Activated B cell treated with CpG ODN at 0.5 μM for 24 hours (primary cell): ENCODE measurements around the gene CD63. TPM values are rescaled to one million over a fixed set of nuclear protein-coding genes. Genes with fewer than 3 reads are reported as not detected.
A peak's percentile ranks its signal among the peaks of the same experiment; 100 is the strongest.
"Not testable (repeated sequence)": the region's sequence is repeated elsewhere in the genome, so short reads cannot be mapped to it uniquely, and the experiment has no call there.

ENCODE experiments used
- ATAC-seq: fragments of 200-7000 bp; cut with Tn5 transposase; one replicate; pipeline ENCODE4 v1.10.0; 2021; ENCODE audit warnings: low read depth, mild to moderate bottlenecking, moderate library complexity
- CTCF ChIA-PET: fragments of 350-600 bp; sonication (Branson Sonifier 250); formaldehyde crosslinking; loops from one replicate; lab custom pipeline; 2021; ENCODE audit warnings: antibody characterized with exemption; lab: Charles Lee
- POLR2A ChIA-PET: fragments of 350-600 bp; sonication (Branson Sonifier 250); formaldehyde crosslinking; loops from one replicate; lab custom pipeline; 2021; ENCODE audit warnings: antibody characterized with exemption; lab: Charles Lee
- DNase-seq: peaks from one replicate; pipeline ENCODE4 v3.0.0; 2022
- H3K27ac Mint-ChIP-seq: one replicate; pipeline ENCODE4 v1.8.0; 2020; ENCODE audit warnings: mixed read lengths
- H3K27me3 Mint-ChIP-seq: one replicate; pipeline ENCODE4 v1.8.0; 2021; ENCODE audit warnings: mixed read lengths
- H3K36me3 Mint-ChIP-seq: one replicate; pipeline ENCODE4 v1.8.0; 2021; ENCODE audit warnings: low read depth, mixed read lengths
- H3K4me1 Mint-ChIP-seq: one replicate; pipeline ENCODE4 v1.8.0; 2021; ENCODE audit warnings: mixed read lengths
- H3K4me3 Mint-ChIP-seq: one replicate; pipeline ENCODE4 v1.8.0; 2020; ENCODE audit warnings: mild to moderate bottlenecking, mixed read lengths
- H3K9me3 Mint-ChIP-seq: one replicate; pipeline ENCODE4 v1.8.0; 2020; ENCODE audit warnings: mixed read lengths
- intact Hi-C: fragments of 100-400 bp; cut with micrococcal nuclease; formaldehyde crosslinking; loops from one replicate; pipeline ENCODE4 v1.15.1; 2024
- total RNA-seq: library from RNA; stranded (reverse); gene quantifications from 2 replicates; pipeline ENCODE4 v1.2.3, GENCODE V29; 2022
- TF ChIP-seq, protein P1 (sequence below): fragments of 200-600 bp; IDR thresholded peaks from one replicate; pipeline ENCODE4 v1.8.0; 2022; ENCODE audit warnings: antibody characterized with exemption, mild to moderate bottlenecking

The CD63 gene
- total RNA-seq, 1 donor from 2014 or later, result 104 TPM

DNA sequence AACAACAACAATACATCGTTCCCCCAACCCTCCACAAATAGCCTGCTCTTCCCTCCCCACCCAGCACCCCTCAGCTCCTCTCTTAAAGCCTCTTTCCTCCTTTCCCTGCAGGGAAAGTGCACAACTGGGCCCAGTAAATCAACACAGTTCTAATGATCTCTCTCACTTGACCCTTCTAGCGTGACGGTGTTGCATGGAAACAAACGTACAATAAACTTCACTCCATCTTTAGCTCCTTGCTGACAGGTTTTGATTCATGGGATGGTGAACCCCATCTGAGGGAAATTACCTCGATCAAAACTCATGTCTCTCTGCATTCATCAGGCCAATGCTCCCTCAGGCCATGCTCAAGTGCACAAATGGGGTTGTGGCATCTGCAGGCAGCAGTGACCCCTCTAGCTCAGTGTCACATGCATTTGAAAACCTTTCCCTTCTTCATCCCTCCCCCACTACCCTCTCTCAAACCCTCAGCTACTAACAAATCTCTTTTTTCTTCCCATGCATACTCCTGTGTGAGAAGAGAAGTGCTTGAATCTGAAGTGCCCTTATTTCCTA, 37.0 kb upstream of the CD63 start:
- H3K27me3 Mint-ChIP-seq, result no peaks in the 10 kb centered on the region
- DNase-seq (no peak), ATAC-seq (no peak)
- H3K4me3 Mint-ChIP-seq, result no peak overlapping the region
- H3K27ac Mint-ChIP-seq, result no peak overlapping the region
- H3K9me3 Mint-ChIP-seq, result no peaks in the 10 kb centered on the region
- intact Hi-C loops, result no loop called here
- POLR2A ChIA-PET, result no interaction called here
- CTCF ChIA-PET, result interaction anchor here (1.3 to 1.7 kb wide), 2 partner anchors 30 to 175 kb away, joined by 3 to 5 read pairs; no protein-coding TSS in a partner anchor
- TF ChIP-seq, protein P1, sequence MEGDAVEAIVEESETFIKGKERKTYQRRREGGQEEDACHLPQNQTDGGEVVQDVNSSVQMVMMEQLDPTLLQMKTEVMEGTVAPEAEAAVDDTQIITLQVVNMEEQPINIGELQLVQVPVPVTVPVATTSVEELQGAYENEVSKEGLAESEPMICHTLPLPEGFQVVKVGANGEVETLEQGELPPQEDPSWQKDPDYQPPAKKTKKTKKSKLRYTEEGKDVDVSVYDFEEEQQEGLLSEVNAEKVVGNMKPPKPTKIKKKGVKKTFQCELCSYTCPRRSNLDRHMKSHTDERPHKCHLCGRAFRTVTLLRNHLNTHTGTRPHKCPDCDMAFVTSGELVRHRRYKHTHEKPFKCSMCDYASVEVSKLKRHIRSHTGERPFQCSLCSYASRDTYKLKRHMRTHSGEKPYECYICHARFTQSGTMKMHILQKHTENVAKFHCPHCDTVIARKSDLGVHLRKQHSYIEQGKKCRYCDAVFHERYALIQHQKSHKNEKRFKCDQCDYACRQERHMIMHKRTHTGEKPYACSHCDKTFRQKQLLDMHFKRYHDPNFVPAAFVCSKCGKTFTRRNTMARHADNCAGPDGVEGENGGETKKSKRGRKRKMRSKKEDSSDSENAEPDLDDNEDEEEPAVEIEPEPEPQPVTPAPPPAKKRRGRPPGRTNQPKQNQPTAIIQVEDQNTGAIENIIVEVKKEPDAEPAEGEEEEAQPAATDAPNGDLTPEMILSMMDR, result no peak
- H3K36me3 Mint-ChIP-seq, result peaks cover 59% of the 10 kb centered on the region
- H3K4me1 Mint-ChIP-seq, result no peaks in the 10 kb centered on the region

DNA sequence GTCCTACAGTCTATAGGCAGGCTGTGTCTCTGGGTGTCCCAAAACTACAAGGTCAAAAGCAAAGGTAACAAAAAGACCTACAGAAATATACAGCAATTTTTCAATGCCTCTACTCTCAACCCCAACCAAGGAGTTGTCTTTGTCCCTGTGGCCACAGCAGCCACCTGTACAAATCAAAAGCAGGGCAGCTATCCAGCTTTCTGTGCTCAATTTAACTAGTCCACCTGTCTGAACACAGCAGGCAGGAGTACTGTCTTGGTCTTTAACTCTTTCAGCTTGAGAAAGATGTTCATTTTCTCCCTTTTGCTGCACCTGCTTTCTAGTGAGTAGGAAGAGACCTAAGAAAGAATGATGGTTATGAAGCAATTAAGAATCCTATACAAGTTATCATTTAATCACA, 33.8 kb upstream of the CD63 start:
- no peak for DNase-seq
- intact Hi-C loops, result no loop called here
- Mint-ChIP-seq H3K4me3 (no peak overlapping the region), H3K27ac (no peak overlapping the region), H3K4me1 (no peaks in the 10 kb centered on the region), H3K27me3 (no peaks in the 10 kb centered on the region), H3K36me3 (peaks cover 66% of the 10 kb centered on the region), H3K9me3 (no peaks in the 10 kb centered on the region)
- CTCF ChIA-PET, result no interaction called here
- TF ChIP-seq, protein P1, result no peak
- POLR2A ChIA-PET, result no interaction called here
- no peak for ATAC-seq

DNA sequence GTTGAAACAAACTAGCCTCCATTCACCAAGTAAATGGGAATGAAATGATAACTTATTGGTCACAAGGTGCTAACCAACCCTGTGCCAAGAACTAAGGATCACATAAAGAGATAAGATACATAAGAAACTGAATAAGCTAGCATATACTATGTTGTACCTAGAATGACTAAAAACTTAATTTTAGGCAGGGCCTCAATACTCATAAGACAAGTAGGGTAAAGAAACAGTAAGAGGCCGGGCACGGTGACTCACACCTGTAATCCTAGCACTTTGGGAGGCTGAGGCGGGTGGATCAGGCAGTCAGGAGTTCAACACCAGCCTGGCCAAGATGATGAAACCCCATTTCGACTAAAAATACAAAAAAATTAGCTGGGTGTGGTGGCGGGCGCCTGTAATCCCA, 31.9 kb upstream of the CD63 start:
- ChIA-PET POLR2A (no interaction called here), CTCF (interaction anchor here (1.5 kb wide), 1 partner anchor 22 kb away, joined by 5 read pairs; no protein-coding TSS in a partner anchor)
- no peaks in the 10 kb centered on the region for H3K27me3 Mint-ChIP-seq
- TF ChIP-seq, protein P1, result no peak
- H3K9me3 Mint-ChIP-seq, result no peaks in the 10 kb centered on the region
- intact Hi-C loops, result no loop called here
- DNase-seq (no peak), ATAC-seq (no peak)
- H3K4me3 Mint-ChIP-seq, result no peak overlapping the region
- H3K4me1 Mint-ChIP-seq, result no peaks in the 10 kb centered on the region
- peaks cover 69% of the 10 kb centered on the region for H3K36me3 Mint-ChIP-seq
- H3K27ac Mint-ChIP-seq, result no peak overlapping the region

DNA sequence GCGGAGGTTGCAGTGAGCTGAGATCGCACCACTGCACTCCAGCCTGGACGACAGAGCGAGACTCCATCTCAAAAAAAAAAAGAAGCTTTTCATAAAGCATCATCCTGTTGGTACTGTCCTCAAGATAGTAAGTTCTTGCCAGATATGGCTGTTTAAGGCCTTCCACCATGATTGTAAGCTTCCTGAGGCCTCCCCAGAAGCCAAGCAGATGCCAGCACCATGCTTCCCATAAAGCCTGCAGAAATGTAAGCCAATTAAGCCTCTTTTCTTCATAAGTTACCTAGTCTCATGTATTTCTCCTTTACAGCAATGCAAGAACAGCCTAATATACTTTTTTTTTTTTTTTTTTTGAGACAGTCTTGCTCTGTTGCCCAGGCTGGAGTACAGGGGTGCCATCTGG, 29.8 kb upstream of the CD63 start:
- H3K27ac Mint-ChIP-seq, DNase-seq, POLR2A ChIA-PET, CTCF ChIA-PET, H3K4me1 Mint-ChIP-seq, ATAC-seq, H3K4me3 Mint-ChIP-seq, H3K27me3 Mint-ChIP-seq, H3K9me3 Mint-ChIP-seq: not testable (repeated sequence)
- peaks cover 74% of the 10 kb centered on the region for H3K36me3 Mint-ChIP-seq
- intact Hi-C loops, result loop anchor here (5.0 kb wide), 1 partner anchor 34 kb away; no protein-coding TSS in a partner anchor

DNA sequence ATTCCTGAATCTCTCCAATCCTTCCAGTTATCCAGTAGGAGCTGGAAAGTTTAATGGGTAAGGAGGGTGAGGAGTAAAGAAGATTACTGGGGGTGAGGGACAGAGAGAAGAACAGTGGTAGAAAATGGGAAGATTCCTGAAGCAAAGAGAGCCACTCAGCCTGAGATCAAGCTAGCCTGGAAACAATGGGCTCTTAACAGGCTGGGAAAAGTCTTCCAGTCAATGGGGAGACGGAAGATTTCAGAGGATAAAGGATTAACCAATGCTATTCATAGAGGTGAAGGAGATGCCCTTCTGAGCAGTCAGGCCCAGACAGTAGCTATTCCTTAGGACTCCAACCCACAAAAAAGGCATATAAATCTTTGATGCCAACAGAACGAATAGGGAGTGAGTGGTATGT, 28.9 kb upstream of the CD63 start:
- Mint-ChIP-seq H3K4me1 (no peaks in the 10 kb centered on the region), H3K36me3 (peaks cover 75% of the 10 kb centered on the region), H3K4me3 (no peak overlapping the region), H3K27ac (peak overlapping the region; percentile 7), H3K9me3 (no peaks in the 10 kb centered on the region), H3K27me3 (no peaks in the 10 kb centered on the region)
- intact Hi-C loops, result loop anchor here (5.0 kb wide), 1 partner anchor 35 kb away; no protein-coding TSS in a partner anchor
- POLR2A ChIA-PET, result interaction anchor here (0.6 to 1.9 kb wide), 2 partner anchors 12 to 953 kb away, joined by 5 to 7 read pairs; no protein-coding TSS in a partner anchor
- DNase-seq (no peak), ATAC-seq (no peak)
- CTCF ChIA-PET, result no interaction called here
- TF ChIP-seq, protein P1, result no peak
